CD4-positive, alpha-beta T cell (primary cell): ENCODE data around the gene MAPKAP1. TPM values are rescaled to one million over a fixed set of nuclear protein-coding genes. Genes with fewer than 3 reads are reported as not detected.

ENCODE experiments used
- ATAC-seq: fragments of 200-7000 bp; cut with Tn5 transposase; one replicate; pipeline ENCODE4 v1.10.0; 2022; ENCODE audit warnings: mild to moderate bottlenecking; ENCODE audit not compliant: poor library complexity
- CTCF ChIA-PET: fragments of 350-600 bp; sonication (Branson Sonifier 250); formaldehyde crosslinking; loops from one replicate; lab custom pipeline; 2021; ENCODE audit warnings: antibody characterized with exemption, inconsistent platforms; lab: Charles Lee
- POLR2A ChIA-PET: fragments of 350-600 bp; sonication (Branson Sonifier 250); formaldehyde crosslinking; loops from one replicate; lab custom pipeline; 2021; ENCODE audit warnings: antibody characterized with exemption, inconsistent platforms; lab: Charles Lee
- DNase-seq, 14 experiments: peaks; one replicate each; pipeline ENCODE4 v3.0.0-alpha.2; 2013 to 2020; ENCODE audit warnings: mixed read lengths in 2 of 14
- H3K27ac ChIP-seq, 2 donors: one replicate each; pipeline versions ENCODE4 v1.5.1 to v1.7.0; 2013; ENCODE audit warnings: low read length in 2 of 2, low read depth in 1 of 2, mild to moderate bottlenecking in 1 of 2
- H3K27me3 ChIP-seq, 2 experiments: 1 replicate in 1 of 2; 2 replicates in 1 of 2; pipeline versions ENCODE4 v1.6.1 to v1.7.0; 2013; ENCODE audit warnings: low read length in 2 of 2, control low read depth in 1 of 2, mild to moderate bottlenecking in 1 of 2, moderate library complexity in 1 of 2; ENCODE audit not compliant: insufficient read depth in 2 of 2, control insufficient read depth in 1 of 2
- H3K36me3 ChIP-seq: one replicate; pipeline ENCODE4 v1.6.1; 2013; ENCODE audit warnings: low read length, control low read depth; ENCODE audit not compliant: insufficient read depth
- H3K4me1 ChIP-seq: one replicate; pipeline ENCODE4 v1.6.1; 2013; ENCODE audit warnings: low read length, control low read depth; ENCODE audit not compliant: insufficient read depth
- H3K4me3 ChIP-seq: one replicate; pipeline ENCODE4 v1.5.1; 2013; ENCODE audit warnings: mild to moderate bottlenecking, low read length, moderate library complexity
- H3K9me3 ChIP-seq, 2 experiments: 1 replicate in 1 of 2; 2 replicates in 1 of 2; pipeline versions ENCODE4 v1.6.1 to v1.7.0; 2013; ENCODE audit warnings: low read length in 2 of 2, mild to moderate bottlenecking in 2 of 2, control low read depth in 1 of 2, moderate library complexity in 1 of 2; ENCODE audit not compliant: control insufficient read depth in 1 of 2, insufficient read depth in 1 of 2
- H3K27ac Mint-ChIP-seq: one replicate; pipeline ENCODE4 v1.8.0; 2020; ENCODE audit warnings: mixed read lengths
- H3K27me3 Mint-ChIP-seq: one replicate; pipeline ENCODE4 v1.8.0; 2021; ENCODE audit warnings: mixed read lengths
- H3K36me3 Mint-ChIP-seq: one replicate; pipeline ENCODE4 v1.8.0; 2021; ENCODE audit warnings: low read depth, mixed read lengths
- H3K4me1 Mint-ChIP-seq: one replicate; pipeline ENCODE4 v1.8.0; 2021; ENCODE audit warnings: low read depth, mixed read lengths
- H3K4me3 Mint-ChIP-seq: one replicate; pipeline ENCODE4 v1.8.0; 2020; ENCODE audit warnings: mild to moderate bottlenecking, mixed read lengths
- H3K9me3 Mint-ChIP-seq: one replicate; pipeline ENCODE4 v1.8.0; 2020; ENCODE audit warnings: mixed read lengths
- CTCF ChIP-seq: fragments of 200-600 bp; IDR thresholded peaks from one replicate; pipeline ENCODE4 v1.8.0; 2022; ENCODE audit warnings: antibody characterized with exemption, mild to moderate bottlenecking
- intact Hi-C, 2 experiments: fragments of 100-400 bp; cut with DNase I in 1 of 2; cut with micrococcal nuclease in 1 of 2; formaldehyde crosslinking; loops; one replicate each; pipeline versions ENCODE4 v1.15.1 to v1.9.0; 2023 to 2025; cut with DNase I, micrococcal nuclease
- total RNA-seq, 174 experiments: library from RNA in 2 of 174; stranded (reverse) in 2 of 174; gene quantifications; one replicate each; pipeline ENCODE4 v1.2.3 and lab custom pipeline; 2021 to 2026

Gene MAPKAP1
- total RNA-seq, 2 experiments from 2014 or later = 40.3 to 44.9 TPM

- Mint-ChIP-seq H3K27me3 (no peaks in the 10 kb centered on the region), H3K36me3 (peaks cover 16% of the 10 kb centered on the region), H3K4me3 (peak overlapping the region; percentile 100), H3K27ac (peak overlapping the region; percentile 91), H3K4me1 (peaks cover 37% of the 10 kb centered on the region), H3K9me3 (no peaks in the 10 kb centered on the region)
- Histone ChIP-seq H3K4me3 (peak overlapping the region; percentile 90), H3K4me1 (peaks cover 15% of the 10 kb centered on the region), H3K27ac (peak overlapping the region; percentile 56 to 63), H3K9me3 (no peaks in the 10 kb centered on the region), H3K27me3 (no peaks in the 10 kb centered on the region), H3K36me3 (no peaks in the 10 kb centered on the region)
- intact Hi-C loops = loop anchor here (2.0 to 10.0 kb wide), 6 partner anchors 39 to 1331 kb away; partner anchors contain the start of genes HSPA5 (in 1 of the 2), MAPKAP1 (in 1 of the 2) and PSMB7 (in 1 of the 2)
- POLR2A ChIA-PET = interaction anchor here (0.5 to 1.9 kb wide), 4 partner anchors 10 to 83 kb away, joined by 3 to 9 read pairs (median 6); partner anchors contain the start of gene MAPKAP1
- TF ChIP-seq CTCF = no peak
- DNase-seq (peak; percentile 78 to 96 (median 90)), ATAC-seq (peak; percentile 83)
- CTCF ChIA-PET = no interaction called here
These were observed 39.2 kb upstream of the MAPKAP1 start for GRCh38 chr9:125746017-125746773.

GRCh38 chr9:125745682-125746016 is 38.6 kb upstream of the MAPKAP1 start:
- CTCF ChIA-PET = interaction anchor here (1.1 kb wide), 1 partner anchor 18 kb away, joined by 4 read pairs; no protein-coding TSS in a partner anchor
- ATAC-seq = no peak
- H3K9me3 ChIP-seq = no peaks in the 10 kb centered on the region
- peak overlapping the region; percentile 90 for H3K4me3 ChIP-seq
- POLR2A ChIA-PET = interaction anchor here (1.3 to 1.9 kb wide), 3 partner anchors 10 to 84 kb away, joined by 6 to 9 read pairs (median 6); partner anchors contain the start of gene MAPKAP1
- no peak overlapping the region for H3K27ac ChIP-seq
- H3K9me3 Mint-ChIP-seq = no peaks in the 10 kb centered on the region
- no peak for DNase-seq
- no peak for TF ChIP-seq CTCF
- H3K36me3 Mint-ChIP-seq = peaks cover 16% of the 10 kb centered on the region
- peak overlapping the region; percentile 100 for H3K4me3 Mint-ChIP-seq
- H3K36me3 ChIP-seq = no peaks in the 10 kb centered on the region
- H3K27me3 ChIP-seq = no peaks in the 10 kb centered on the region
- intact Hi-C loops = loop anchor here (1.0 to 10.0 kb wide), 7 partner anchors 38 to 1331 kb away; partner anchors contain the start of genes MAPKAP1 (in 2 of the 2), HSPA5 (in 1 of the 2) and PSMB7 (in 1 of the 2)
- peaks cover 32% of the 10 kb centered on the region for H3K4me1 Mint-ChIP-seq
- H3K27ac Mint-ChIP-seq = peak overlapping the region; percentile 91
- H3K27me3 Mint-ChIP-seq = no peaks in the 10 kb centered on the region
- peaks cover 15% of the 10 kb centered on the region for H3K4me1 ChIP-seq

DNA sequence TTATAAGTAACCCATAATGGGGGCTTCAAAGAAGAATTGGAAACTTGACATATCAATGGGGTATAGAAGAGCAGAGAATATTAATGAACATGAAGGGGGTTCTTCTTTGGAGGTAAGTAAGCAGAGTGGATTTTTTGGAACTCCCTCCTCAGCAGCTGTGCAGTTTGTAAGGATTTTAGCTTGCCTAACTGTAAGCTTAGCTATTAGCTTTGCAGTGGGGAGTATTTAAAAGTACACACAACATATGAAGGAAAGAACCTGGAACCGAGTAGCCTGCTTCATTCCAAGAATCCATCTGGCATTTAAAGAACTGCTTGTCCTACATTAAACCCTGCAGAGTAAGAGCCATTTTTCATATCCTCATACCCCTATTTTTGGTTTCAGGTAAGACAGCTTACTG is 38.0 kb upstream of the MAPKAP1 start:
- H3K9me3 Mint-ChIP-seq = no peaks in the 10 kb centered on the region
- Histone ChIP-seq H3K4me3 (no peak overlapping the region), H3K27ac (no peak overlapping the region), H3K4me1 (peaks cover 15% of the 10 kb centered on the region), H3K27me3 (no peaks in the 10 kb centered on the region), H3K9me3 (no peaks in the 10 kb centered on the region), H3K36me3 (no peaks in the 10 kb centered on the region)
- TF ChIP-seq CTCF = no peak
- no peak for DNase-seq
- CTCF ChIA-PET = interaction anchor here (0.6 to 1.1 kb wide), 2 partner anchors 11 to 18 kb away, joined by 3 to 4 read pairs; no protein-coding TSS in a partner anchor
- H3K36me3 Mint-ChIP-seq = peaks cover 16% of the 10 kb centered on the region
- H3K4me1 Mint-ChIP-seq = peaks cover 26% of the 10 kb centered on the region
- intact Hi-C loops = loop anchor here (1.0 to 10.0 kb wide), 6 partner anchors 38 to 1330 kb away; partner anchors contain the start of genes HSPA5 (in 1 of the 2), MAPKAP1 (in 1 of the 2) and PSMB7 (in 1 of the 2)
- H3K4me3 Mint-ChIP-seq = peak overlapping the region; percentile 100
- no peak for ATAC-seq
- H3K27ac Mint-ChIP-seq = peak overlapping the region; percentile 91
- POLR2A ChIA-PET = interaction anchor here (1.3 to 1.9 kb wide), 3 partner anchors 9 to 85 kb away, joined by 6 to 9 read pairs (median 6); partner anchors contain the start of gene MAPKAP1
- no peaks in the 10 kb centered on the region for H3K27me3 Mint-ChIP-seq
